ENCODE results near the gene MLIP. TPM values are rescaled to one million over a fixed set of nuclear protein-coding genes. Genes with fewer than 3 reads are reported as not detected.
A peak's percentile ranks its signal among the peaks of the same experiment; 100 is the strongest.

MLIP gene
- 10 to 100 TPM in 3 of 4 donors, 1 to 10 TPM in 1; 3.1 to 16.7 (median 12.2) TPM for total RNA-seq

GRCh38 chr6:54111341-54112045, at the start of gene MLIP:
TSS of gene MLIP (plus strand) at chr6:54111443. CDS start at chr6:54111480, 37 bp downstream.
- WGBS = 80% methylated on average over 10 of the region's 10 CpGs
- H3K27me3 ChIP-seq = no peaks in the 10 kb centered on the region
- no peak within 1 kb of the TSS for H3K4me3 ChIP-seq
- TF ChIP-seq CTCF (IDR thresholded peaks at IDR 0.05) (no peak), POLR2AphosphoS5 (IDR thresholded peaks at IDR 0.05) (no peak), EP300 (IDR thresholded peaks at IDR 0.05) (no peak), POLR2A (IDR thresholded peaks at IDR 0.05) (no peak)
- peaks cover 8% of the 10 kb centered on the region for H3K4me1 ChIP-seq
- H3K27ac ChIP-seq = no peak within 1 kb of the TSS
- no peaks in the 10 kb centered on the region for H3K36me3 ChIP-seq
- no peak for DNase-seq (ENCODE audit: low spot score in 2 of 2)
- no peaks in the 10 kb centered on the region for H3K9me3 ChIP-seq

- no peak for DNase-seq (ENCODE audit: low spot score in 2 of 2)
- Histone ChIP-seq H3K27ac (no peak overlapping the region), H3K4me1 (no peaks in the 10 kb centered on the region), H3K36me3 (no peaks in the 10 kb centered on the region), H3K9me3 (no peaks in the 10 kb centered on the region), H3K4me3 (no peak overlapping the region), H3K27me3 (no peaks in the 10 kb centered on the region)
- WGBS = 94% methylated on average over 3 of the region's 3 CpGs
- TF ChIP-seq EP300 (IDR thresholded peaks at IDR 0.05) = no peak
- no peak for TF ChIP-seq POLR2AphosphoS5 (IDR thresholded peaks at IDR 0.05)
- TF ChIP-seq POLR2A (IDR thresholded peaks at IDR 0.05) = no peak
- TF ChIP-seq CTCF (IDR thresholded peaks at IDR 0.05) = no peak
These were observed 48.1 kb upstream of the MLIP start for GRCh38 chr6:54063228-54063539.

GRCh38 chr6:54068694-54069093, 42.5 kb upstream of the MLIP start:
- Histone ChIP-seq H3K36me3 (no peaks in the 10 kb centered on the region), H3K27me3 (no peaks in the 10 kb centered on the region), H3K27ac (no peak overlapping the region), H3K4me1 (peaks cover 10% of the 10 kb centered on the region), H3K9me3 (no peaks in the 10 kb centered on the region), H3K4me3 (no peak overlapping the region)
- TF ChIP-seq EP300 (IDR thresholded peaks at IDR 0.05) (no peak), POLR2AphosphoS5 (IDR thresholded peaks at IDR 0.05) (no peak), POLR2A (IDR thresholded peaks at IDR 0.05) (no peak), CTCF (IDR thresholded peaks at IDR 0.05) (no peak)
- no peak for DNase-seq (ENCODE audit: low spot score in 2 of 2)
- 91% methylated on average over 2 of the region's 2 CpGs for WGBS

- Histone ChIP-seq H3K27ac (no peak overlapping the region), H3K27me3 (no peaks in the 10 kb centered on the region), H3K4me1 (peaks cover 10% of the 10 kb centered on the region), H3K9me3 (no peaks in the 10 kb centered on the region), H3K4me3 (peak overlapping the region; percentile 11), H3K36me3 (no peaks in the 10 kb centered on the region)
- no peak for DNase-seq (ENCODE audit: low spot score in 2 of 2)
- no peak for TF ChIP-seq POLR2A (IDR thresholded peaks at IDR 0.05)
- TF ChIP-seq CTCF (IDR thresholded peaks at IDR 0.05) = no peak
- TF ChIP-seq EP300 (IDR thresholded peaks at IDR 0.05) = no peak
- no peak for TF ChIP-seq POLR2AphosphoS5 (IDR thresholded peaks at IDR 0.05)
- WGBS = 62% methylated on average over 3 of the region's 3 CpGs
These were observed 41.2 kb upstream of the MLIP start for GRCh38 chr6:54070025-54070424.

- no peak for DNase-seq (ENCODE audit: low spot score in 2 of 2)
- no peak overlapping the region for H3K4me3 ChIP-seq
- peaks cover 10% of the 10 kb centered on the region for H3K4me1 ChIP-seq
- WGBS = 91% methylated on average over 4 of the region's 4 CpGs
- no peaks in the 10 kb centered on the region for H3K27me3 ChIP-seq
- no peaks in the 10 kb centered on the region for H3K36me3 ChIP-seq
- TF ChIP-seq POLR2A (IDR thresholded peaks at IDR 0.05) = no peak
- H3K27ac ChIP-seq = no peak overlapping the region
- H3K9me3 ChIP-seq = no peaks in the 10 kb centered on the region
These were observed 39.4 kb upstream of the MLIP start for GRCh38 chr6:54071821-54072340.

Measured in suprapubic skin (tissue), 4 donors.